GM21528 (cell line): ENCODE data around the gene IP6K2.

Source experiments
- ATAC-seq: cut with Tn5 transposase; IDR thresholded peaks from one replicate; pipeline ENCODE4 v1.9.1; 2021; ENCODE audit warnings: mild to moderate bottlenecking, moderate library complexity; ENCODE audit not compliant: unreplicated experiment, low FRiP score

The IP6K2 gene

GRCh38 chr3:48674505-48674904 lies 42.5 kb downstream of the IP6K2 start:
- no peak for ATAC-seq

- ATAC-seq, result no peak
Measured at GRCh38 chr3:48672522-48672921, 44.5 kb downstream of the IP6K2 start.

- no peak for ATAC-seq
Measured at GRCh38 chr3:48664929-48665328, 52.1 kb downstream of the IP6K2 start.

GRCh38 chr3:48664313-48664644 lies 52.7 kb downstream of the IP6K2 start:
- ATAC-seq, result no peak

GRCh38 chr3:48663489-48664312 lies 53.3 kb downstream of the IP6K2 start:
- ATAC-seq, result peak; percentile 82

- ATAC-seq, result no peak
Measured at GRCh38 chr3:48662753-48663488, 54.1 kb downstream of the IP6K2 start, which contains the start of gene CELSR3. Gene CELSR3 (minus strand): TSS chr3:48662886. CDS start chr3:48662634, 252 bp downstream.

GRCh38 chr3:48662145-48662752 lies 54.8 kb downstream of the IP6K2 start:
- no peak for ATAC-seq

- ATAC-seq, result no peak
Measured at GRCh38 chr3:48661501-48662144, 55.4 kb downstream of the IP6K2 start.

GRCh38 chr3:48660800-48661400 lies 56.1 kb downstream of the IP6K2 start:
- ATAC-seq, result no peak

- ATAC-seq, result no peak
Measured at GRCh38 chr3:48656841-48657281, 60.2 kb downstream of the IP6K2 start.

- ATAC-seq, result peak; percentile 50
Measured at GRCh38 chr3:48656061-48656840, 60.8 kb downstream of the IP6K2 start.

- ATAC-seq, result no peak
Measured at GRCh38 chr3:48655606-48656005, 61.4 kb downstream of the IP6K2 start.

GRCh38 chr3:48655063-48655462 lies 62.0 kb downstream of the IP6K2 start:
- ATAC-seq, result no peak

GRCh38 chr3:48652923-48653715 lies 63.9 kb downstream of the IP6K2 start:
- ATAC-seq, result no peak

GRCh38 chr3:48651771-48652170 lies 65.2 kb downstream of the IP6K2 start:
- no peak for ATAC-seq

- no peak for ATAC-seq
Measured at GRCh38 chr3:48650723-48651122, 66.3 kb downstream of the IP6K2 start.

GRCh38 chr3:48648188-48648850 lies 68.7 kb downstream of the IP6K2 start:
- ATAC-seq, result no peak

- no peak for ATAC-seq
Measured at GRCh38 chr3:48647714-48648113, 69.3 kb downstream of the IP6K2 start.
